ENCODE results near the gene HSD17B12. TPM values are rescaled to one million over a fixed set of nuclear protein-coding genes. Genes with fewer than 3 reads are reported as not detected.
"Not testable (repeated sequence)": the region's sequence is repeated elsewhere in the genome, so short reads cannot be mapped to it uniquely, and the experiment has no call there.

Gene HSD17B12
- total and polyA plus RNA-seq, 2 donors (not counting 3 experiments of a cell fraction or from before 2014, with no cell fraction given) = 41.5 to 96.5 TPM

- DNase-seq (ENCODE audit: low read depth, low spot score) = peak; percentile 65
- Histone ChIP-seq H3K4me3 (replicated peaks in 1 of 3; ENCODE audit: insufficient read depth in 1 of 3, low read depth in 1 of 3, low read length in 3 of 3) (peak overlapping the region; percentile 84 to 99 (median 91)), H3K9me1 (replicated peaks; ENCODE audit: control insufficient read depth, extremely low read depth, insufficient read depth, low read length) (no peaks in the 10 kb centered on the region), H3K4me1 (ENCODE audit: control insufficient read depth, extremely low read depth, insufficient read depth, low read length) (peaks cover 34% of the 10 kb centered on the region), H3K9ac (replicated peaks; ENCODE audit: extremely low read depth, insufficient read depth, low read length) (peak overlapping the region; percentile 96), H2AFZ (ENCODE audit: low read depth, low read length) (peak overlapping the region; percentile 79), H3K9me3 (replicated peaks; ENCODE audit: control insufficient read depth, insufficient read depth, low read length) (no peaks in the 10 kb centered on the region), H3K27me3 (ENCODE audit: control insufficient read depth in 2 of 2, insufficient read depth in 2 of 2, low read length in 2 of 2) (peaks cover 0 to 3% of the 10 kb centered on the region in 2 experiments), H4K20me1 (replicated peaks; ENCODE audit: control insufficient read depth, extremely low read depth, insufficient read depth, low read length) (no peaks in the 10 kb centered on the region), H3K79me2 (ENCODE audit: control insufficient read depth, insufficient read depth, low read length) (peaks cover 42% of the 10 kb centered on the region), H3K4me2 (ENCODE audit: insufficient read depth, low read length) (peak overlapping the region; percentile 99), H3K27ac (ENCODE audit: insufficient read depth, low read depth, low read length) (peak overlapping the region; percentile 83), H3K36me3 (ENCODE audit: control insufficient read depth in 2 of 2, extremely low read depth in 1 of 2, insufficient read depth in 2 of 2, low read length in 2 of 2) (peaks cover 2 to 6% of the 10 kb centered on the region in 2 experiments)
- dilution Hi-C loops (cut with MboI; ENCODE audit: extremely low pct_ligation_motif_present, low sequenced_read_pairs) = no loop called here
- FAIRE-seq = no peak
- POLR2A ChIA-PET = interaction anchor here (1.6 kb wide), 1 partner anchor 370 kb away, joined by 4 read pairs; the partner anchor contains the start of gene API5
- BruUV-seq (replicated peaks) = no TSS peak
- intact Hi-C loops (cut with micrococcal nuclease) = loop anchor here (2.0 to 10.0 kb wide), 3 partner anchors 37 to 173 kb away; no protein-coding TSS in a partner anchor
- TF ChIP-seq MYC (IDR thresholded peaks at IDR 0.05; ENCODE audit: low read depth, low read length) = no peak
- no peak for TF ChIP-seq CTCF (IDR thresholded peaks at IDR 0.05; ENCODE audit: extremely low read depth in 1 of 2, insufficient read depth in 1 of 2, low read depth in 1 of 2, low read length in 2 of 2)
- no peak for TF ChIP-seq GATA2 (IDR thresholded peaks at IDR 0.05; ENCODE audit: insufficient read depth, insufficient read length, low read depth, low read length)
- no peak for TF ChIP-seq POLR2A (IDR thresholded peaks at IDR 0.05; ENCODE audit: low read depth, low read length)
- no peak for TF ChIP-seq FOS (IDR thresholded peaks at IDR 0.05; ENCODE audit: borderline replicate concordance, insufficient read depth, low read length)
- TF ChIP-seq EZH2 (IDR thresholded peaks at IDR 0.05; ENCODE audit: borderline replicate concordance, low read depth, low read length, severe bottlenecking) = no peak
- no peak for TF ChIP-seq JUN (IDR thresholded peaks at IDR 0.05; ENCODE audit: borderline replicate concordance, insufficient read depth, insufficient read length, low read depth)
- TF ChIP-seq MAX (IDR thresholded peaks at IDR 0.05; ENCODE audit: insufficient read depth, insufficient read length) = no peak
- CTCF ChIA-PET = no interaction called here
These were observed 934 bp downstream of the HSD17B12 start for GRCh38 chr11:43681401-43681942.

GRCh38 chr11:43682081-43682480 is 1.5 kb downstream of the HSD17B12 start:
- H3K9ac ChIP-seq (replicated peaks; ENCODE audit: extremely low read depth, insufficient read depth, low read length) = peak overlapping the region; percentile 96
- H3K27ac ChIP-seq (ENCODE audit: insufficient read depth, low read depth, low read length) = peak overlapping the region; percentile 83
- H4K20me1 ChIP-seq (replicated peaks; ENCODE audit: control insufficient read depth, extremely low read depth, insufficient read depth, low read length); DNase-seq (ENCODE audit: low read depth, low spot score); BruUV-seq (replicated peaks); H2AFZ ChIP-seq (ENCODE audit: low read depth, low read length); H3K9me1 ChIP-seq (replicated peaks; ENCODE audit: control insufficient read depth, extremely low read depth, insufficient read depth, low read length); dilution Hi-C loops (cut with MboI; ENCODE audit: extremely low pct_ligation_motif_present, low sequenced_read_pairs); H3K9me3 ChIP-seq (replicated peaks; ENCODE audit: control insufficient read depth, insufficient read depth, low read length); FAIRE-seq; H3K27me3 ChIP-seq (ENCODE audit: control insufficient read depth in 2 of 2, insufficient read depth in 2 of 2, low read length in 2 of 2); H3K36me3 ChIP-seq (ENCODE audit: control insufficient read depth in 2 of 2, extremely low read depth in 1 of 2, insufficient read depth in 2 of 2, low read length in 2 of 2): not testable (repeated sequence)
- peak overlapping the region; percentile 84 to 99 (median 91) for H3K4me3 ChIP-seq (replicated peaks in 1 of 3; ENCODE audit: insufficient read depth in 1 of 3, low read depth in 1 of 3, low read length in 3 of 3)
- intact Hi-C loops (cut with micrococcal nuclease) = loop anchor here (5.0 to 10.0 kb wide), 2 partner anchors 105 to 173 kb away; no protein-coding TSS in a partner anchor
- CTCF ChIA-PET = interaction anchor here (0.6 kb wide), 1 partner anchor 8 kb away, joined by 3 read pairs; no protein-coding TSS in a partner anchor
- H3K4me2 ChIP-seq (ENCODE audit: insufficient read depth, low read length) = peak overlapping the region; percentile 99
- POLR2A ChIA-PET = interaction anchor here (0.6 kb wide), 1 partner anchor 600 kb away, joined by 3 read pairs; no protein-coding TSS in a partner anchor
- peaks cover 40% of the 10 kb centered on the region for H3K4me1 ChIP-seq (ENCODE audit: control insufficient read depth, extremely low read depth, insufficient read depth, low read length)
- peaks cover 42% of the 10 kb centered on the region for H3K79me2 ChIP-seq (ENCODE audit: control insufficient read depth, insufficient read depth, low read length)

Data from endothelial cell of umbilical vein (primary cell).